Type B pancreatic cell (in vitro differentiated cells): Measurements from ENCODE around the gene SLC25A26. TPM values are rescaled to one million over a fixed set of nuclear protein-coding genes. Genes with fewer than 3 reads are reported as not detected.

Experiments used
- DNase-seq: peaks from one replicate; pipeline ENCODE4 v3.0.0; 2021; ENCODE audit warnings: mixed read lengths; ENCODE audit not compliant: unreplicated experiment; ENCODE audit errors: extremely low spot score
- H3K27ac Mint-ChIP-seq: 2 replicates; pipeline ENCODE4 v1.8.0; 2021; ENCODE audit warnings: mild to moderate bottlenecking, mixed read lengths
- H3K27me3 Mint-ChIP-seq: 2 replicates; pipeline ENCODE4 v1.8.0; 2021; ENCODE audit warnings: mixed read lengths
- H3K36me3 Mint-ChIP-seq: 2 replicates; pipeline ENCODE4 v1.8.0; 2021; ENCODE audit warnings: mixed read lengths
- H3K4me1 Mint-ChIP-seq: one replicate; pipeline ENCODE4 v1.8.0; 2021; ENCODE audit warnings: mixed read lengths; ENCODE audit not compliant: unreplicated experiment
- H3K4me3 Mint-ChIP-seq: 2 replicates; pipeline ENCODE4 v1.8.0; 2021; ENCODE audit warnings: mild to moderate bottlenecking, mixed read lengths
- H3K9me3 Mint-ChIP-seq: 2 replicates; pipeline ENCODE4 v1.8.0; 2021; ENCODE audit warnings: mixed read lengths
- total RNA-seq: library from RNA; stranded (reverse); gene quantifications from 2 replicates; pipeline ENCODE4 v1.2.1, GENCODE V29; 2021; ENCODE audit warnings: low replicate concordance
- TF ChIP-seq, protein P1 (sequence below): fragments of 200-600 bp; sonication (generic); conservative IDR thresholded peaks from 2 replicates; pipeline ENCODE4 v1.5.0; 2021; ENCODE audit warnings: antibody characterized with exemption, mild to moderate bottlenecking

SLC25A26 gene
- total RNA-seq, 1 donor from 2014 or later, result 13.4 TPM

DNA sequence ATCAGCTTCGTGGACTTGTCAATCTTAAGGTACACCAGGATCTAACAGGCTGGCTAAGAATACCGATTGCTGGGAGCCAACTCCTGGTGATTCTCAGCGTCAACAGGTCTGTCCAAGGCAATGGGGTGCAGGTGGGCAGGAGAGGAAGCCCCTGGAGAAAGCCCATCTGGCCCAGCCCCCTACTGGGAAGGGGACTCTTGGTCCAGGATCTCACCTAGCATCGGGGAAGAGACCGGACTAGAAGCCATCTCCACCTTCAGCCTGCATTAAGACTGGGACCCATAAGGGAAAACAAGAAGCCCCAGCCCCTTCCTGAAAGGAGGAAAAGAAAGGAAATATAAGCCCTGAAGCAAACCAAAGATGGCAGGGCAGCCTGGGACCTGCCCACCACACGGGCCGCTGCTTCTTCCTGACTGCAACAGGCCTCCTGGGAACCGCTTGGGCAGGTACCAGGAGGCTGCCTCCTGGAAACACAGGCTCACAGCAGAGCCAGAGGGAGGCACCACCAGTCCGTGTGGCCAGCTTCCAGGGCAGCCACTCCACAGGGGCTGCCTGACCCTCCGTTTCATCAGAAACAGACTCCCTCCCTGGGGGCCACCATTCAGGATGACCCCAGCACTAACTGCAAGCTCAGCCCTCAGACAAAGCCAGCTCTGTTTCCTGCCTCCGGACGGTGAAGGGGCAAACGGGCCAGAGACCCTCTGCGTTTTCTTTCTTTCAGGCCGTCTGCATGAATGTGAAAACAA lies 179.8 kb downstream of the SLC25A26 start:
- peaks cover 12% of the 10 kb centered on the region for H3K36me3 Mint-ChIP-seq
- no peak overlapping the region for H3K4me3 Mint-ChIP-seq
- TF ChIP-seq, protein P1, sequence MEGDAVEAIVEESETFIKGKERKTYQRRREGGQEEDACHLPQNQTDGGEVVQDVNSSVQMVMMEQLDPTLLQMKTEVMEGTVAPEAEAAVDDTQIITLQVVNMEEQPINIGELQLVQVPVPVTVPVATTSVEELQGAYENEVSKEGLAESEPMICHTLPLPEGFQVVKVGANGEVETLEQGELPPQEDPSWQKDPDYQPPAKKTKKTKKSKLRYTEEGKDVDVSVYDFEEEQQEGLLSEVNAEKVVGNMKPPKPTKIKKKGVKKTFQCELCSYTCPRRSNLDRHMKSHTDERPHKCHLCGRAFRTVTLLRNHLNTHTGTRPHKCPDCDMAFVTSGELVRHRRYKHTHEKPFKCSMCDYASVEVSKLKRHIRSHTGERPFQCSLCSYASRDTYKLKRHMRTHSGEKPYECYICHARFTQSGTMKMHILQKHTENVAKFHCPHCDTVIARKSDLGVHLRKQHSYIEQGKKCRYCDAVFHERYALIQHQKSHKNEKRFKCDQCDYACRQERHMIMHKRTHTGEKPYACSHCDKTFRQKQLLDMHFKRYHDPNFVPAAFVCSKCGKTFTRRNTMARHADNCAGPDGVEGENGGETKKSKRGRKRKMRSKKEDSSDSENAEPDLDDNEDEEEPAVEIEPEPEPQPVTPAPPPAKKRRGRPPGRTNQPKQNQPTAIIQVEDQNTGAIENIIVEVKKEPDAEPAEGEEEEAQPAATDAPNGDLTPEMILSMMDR, result no peak
- H3K27ac Mint-ChIP-seq, result peak overlapping the region; percentile 66
- no peak for DNase-seq
- H3K4me1 Mint-ChIP-seq, result peaks cover 38% of the 10 kb centered on the region
- no peaks in the 10 kb centered on the region for H3K27me3 Mint-ChIP-seq
- H3K9me3 Mint-ChIP-seq, result no peaks in the 10 kb centered on the region

DNA sequence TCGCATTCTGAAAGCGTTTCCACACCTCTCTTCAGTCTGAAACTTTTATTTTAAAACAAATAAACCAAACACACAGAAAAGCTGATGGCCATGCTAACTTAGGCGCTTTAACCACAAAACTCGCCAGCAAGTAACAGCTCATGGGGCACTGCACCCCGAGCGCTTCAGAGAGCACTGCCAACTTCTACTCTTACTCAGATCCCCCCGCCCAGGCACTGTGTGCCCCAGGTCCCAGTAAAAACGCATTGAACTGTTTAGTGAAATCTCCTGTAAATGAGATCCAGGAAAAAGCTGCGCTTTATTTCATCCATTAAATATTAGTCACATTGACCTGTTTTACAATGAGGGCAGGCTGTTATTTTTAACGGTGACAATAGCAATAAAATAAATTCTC lies 180.4 kb downstream of the SLC25A26 start:
- Mint-ChIP-seq H3K27ac (peak overlapping the region; percentile 66), H3K4me1 (peaks cover 38% of the 10 kb centered on the region), H3K9me3 (no peaks in the 10 kb centered on the region), H3K4me3 (no peak overlapping the region), H3K27me3 (no peaks in the 10 kb centered on the region), H3K36me3 (peaks cover 12% of the 10 kb centered on the region)
- TF ChIP-seq, protein P1, result no peak
- DNase-seq, result no peak

DNA sequence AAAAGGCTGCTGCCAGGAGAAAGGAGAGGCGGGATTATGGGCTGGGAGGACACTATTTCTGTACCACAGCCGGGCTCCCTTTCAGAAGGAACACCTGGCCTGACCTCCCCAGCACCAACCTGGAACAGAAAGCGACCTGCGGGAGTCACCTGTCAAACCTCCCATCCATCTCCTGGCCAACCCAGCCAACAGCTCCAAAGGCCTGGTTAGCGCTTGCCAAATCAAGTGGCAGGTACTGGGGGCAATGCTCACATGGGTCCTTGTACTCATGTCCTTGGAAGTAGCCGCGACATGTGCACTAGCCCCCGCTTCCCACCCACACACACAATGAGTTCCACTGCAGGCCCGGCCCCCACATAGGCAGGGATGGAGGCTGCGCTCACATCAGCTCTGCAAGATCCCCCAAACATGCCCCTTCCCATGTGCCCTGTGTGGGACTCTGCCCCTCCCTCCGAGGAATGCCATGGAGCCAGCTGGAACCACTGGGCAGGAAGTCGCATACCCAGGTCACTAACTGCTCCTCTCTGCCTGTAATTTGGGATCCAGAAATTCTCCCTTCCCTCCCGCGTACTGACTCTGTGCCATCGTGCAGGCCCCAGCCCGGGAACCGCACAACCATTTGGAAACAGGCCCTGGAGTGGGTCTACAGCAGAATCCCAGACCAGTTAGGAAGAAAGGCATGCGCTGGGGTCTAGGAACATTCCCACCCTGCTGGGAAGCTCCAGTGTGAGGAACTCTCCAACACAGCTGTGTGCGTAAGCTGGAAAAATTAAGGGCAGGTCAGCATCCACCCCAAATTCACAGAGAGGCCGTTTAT lies 181.1 kb downstream of the SLC25A26 start:
- Mint-ChIP-seq H3K27ac (peak overlapping the region; percentile 24), H3K9me3 (no peaks in the 10 kb centered on the region), H3K4me3 (no peak overlapping the region), H3K27me3 (no peaks in the 10 kb centered on the region), H3K36me3 (peaks cover 12% of the 10 kb centered on the region), H3K4me1 (peaks cover 38% of the 10 kb centered on the region)
- TF ChIP-seq, protein P1, result no peak
- no peak for DNase-seq

DNA sequence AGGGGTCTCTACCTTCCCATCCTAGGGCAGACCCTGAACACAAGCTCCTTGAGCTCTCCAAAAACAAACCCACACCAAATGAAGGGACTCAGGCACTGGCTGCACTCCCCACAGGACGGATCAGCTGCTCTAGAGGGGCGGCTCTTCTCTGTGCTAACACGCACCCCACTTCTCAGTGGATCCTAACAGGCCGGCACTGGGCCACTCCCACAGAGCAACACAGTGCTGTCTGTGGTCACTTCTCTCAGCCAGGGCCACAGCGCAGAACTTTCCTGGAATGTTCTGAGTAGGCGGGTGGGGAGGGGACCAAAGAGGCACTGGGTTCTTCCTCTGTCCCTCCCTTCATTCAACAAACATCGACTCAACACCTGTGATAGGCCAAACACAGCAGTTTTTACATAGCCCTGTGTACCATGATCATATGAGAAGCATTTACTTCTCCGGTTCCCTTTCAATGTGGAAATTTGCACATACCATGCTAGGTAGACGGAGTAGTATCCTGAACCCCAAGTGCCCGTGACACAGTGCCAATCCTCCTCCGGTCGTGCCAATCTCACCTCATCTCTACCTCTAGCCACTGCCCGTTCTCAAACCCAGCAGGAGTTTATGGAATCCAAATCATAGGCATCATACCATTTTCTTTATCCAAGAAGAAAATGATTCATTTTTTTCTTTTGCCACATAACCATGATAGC lies 181.9 kb downstream of the SLC25A26 start:
- no peak for DNase-seq
- H3K4me1 Mint-ChIP-seq, result peaks cover 38% of the 10 kb centered on the region
- H3K9me3 Mint-ChIP-seq, result no peaks in the 10 kb centered on the region
- H3K4me3 Mint-ChIP-seq, result no peak overlapping the region
- no peaks in the 10 kb centered on the region for H3K27me3 Mint-ChIP-seq
- H3K36me3 Mint-ChIP-seq, result peaks cover 8% of the 10 kb centered on the region
- TF ChIP-seq, protein P1, result no peak
- peak overlapping the region; percentile 24 for H3K27ac Mint-ChIP-seq

DNA sequence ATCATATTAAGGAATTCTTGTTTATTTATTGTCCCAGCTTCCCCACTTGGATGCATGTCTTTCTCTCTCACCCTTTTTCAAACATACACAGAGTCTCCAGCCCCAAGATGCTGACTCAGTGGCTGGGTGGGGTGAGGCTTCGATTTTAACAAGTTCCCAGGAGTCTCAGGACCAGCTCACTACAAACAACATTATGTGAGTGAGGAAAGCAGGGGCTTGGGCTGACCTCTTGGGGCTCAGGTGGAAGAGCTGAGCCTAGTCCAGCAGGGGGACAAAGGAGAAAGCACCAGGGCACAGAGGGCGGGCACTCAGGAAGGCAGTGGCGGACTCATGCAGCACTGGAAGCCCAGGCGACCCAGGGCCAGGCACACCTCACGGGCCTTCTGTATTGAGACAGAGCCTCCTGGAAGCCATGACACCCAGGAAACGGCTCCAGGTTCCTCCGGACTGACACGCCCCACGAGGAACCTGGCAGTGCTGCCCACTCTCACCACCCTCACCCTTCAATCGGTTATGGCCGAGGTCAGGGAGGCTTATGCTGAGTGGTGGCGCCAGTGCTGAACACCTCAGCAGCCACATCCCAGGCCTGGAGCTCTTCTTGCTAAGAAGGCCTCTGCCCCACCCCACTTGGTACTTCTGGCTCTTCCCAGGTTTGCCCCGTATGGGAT lies 182.7 kb downstream of the SLC25A26 start:
- Mint-ChIP-seq H3K36me3 (peaks cover under 1% of the 10 kb centered on the region), H3K4me3 (no peak overlapping the region), H3K27ac (no peak overlapping the region), H3K4me1 (peaks cover 34% of the 10 kb centered on the region), H3K27me3 (no peaks in the 10 kb centered on the region), H3K9me3 (no peaks in the 10 kb centered on the region)
- TF ChIP-seq, protein P1, result no peak
- DNase-seq, result no peak
